GM12891 (cell line): Measurements from ENCODE around the gene GSTCD.

ENCODE experiments used
- POLR2A ChIP-seq: IDR thresholded peaks from 2 replicates; pipeline ENCODE4 v1.6.1; 2011; ENCODE audit warnings: low read depth, low read length, control low read depth
- TAF1 ChIP-seq: IDR thresholded peaks from 2 replicates; pipeline ENCODE4 v1.6.1; 2011; ENCODE audit warnings: low read depth, low read length, control low read depth

DNA sequence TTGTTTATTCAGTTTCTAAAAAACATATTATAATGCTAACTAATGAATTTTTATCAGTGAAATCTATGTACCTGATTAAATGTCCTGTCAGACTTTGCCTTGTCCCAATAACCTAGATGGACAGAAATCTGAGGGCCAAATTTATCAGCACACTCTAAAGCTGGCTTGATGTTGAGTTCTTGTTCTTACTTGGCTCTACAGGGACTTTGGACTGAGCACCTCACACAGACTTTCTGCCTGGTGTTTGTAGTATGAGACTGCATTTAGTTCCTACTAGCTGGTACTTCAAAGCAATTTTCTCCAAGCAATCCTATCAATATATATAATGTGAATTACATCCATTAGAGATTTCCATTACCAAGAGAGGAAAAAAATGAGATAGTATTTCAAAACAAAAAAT lies 37.9 kb upstream of the GSTCD start:
- TF ChIP-seq POLR2A (no peak), TAF1 (no peak)
